ENCODE data around the gene ABI3BP.

ABI3BP gene

GRCh38 chr3:100968932-100969906 lies 24.0 kb downstream of the ABI3BP start:
- H3K9ac ChIP-seq (ENCODE audit: low read length), result no peak overlapping the region
- no peak overlapping the region for H3K4me2 ChIP-seq (ENCODE audit: low read length)
- no peak overlapping the region for H3K4me3 ChIP-seq (ENCODE audit: low read depth, low read length, poor library complexity, severe bottlenecking)
- no peaks in the 10 kb centered on the region for H3K27me3 ChIP-seq (ENCODE audit: insufficient read depth, low read length)
- no peaks in the 10 kb centered on the region for H3K36me3 ChIP-seq (ENCODE audit: insufficient read depth, low read length)
- H3K9me2 ChIP-seq (ENCODE audit: low read depth, low read length), result no peaks in the 10 kb centered on the region
- H3K4me1 ChIP-seq (ENCODE audit: insufficient read depth, low read length, severe bottlenecking), result no peaks in the 10 kb centered on the region
- H4K20me1 ChIP-seq (ENCODE audit: insufficient read depth, low read length), result no peaks in the 10 kb centered on the region
- no peak overlapping the region for H2AFZ ChIP-seq (ENCODE audit: low read length)
- H3F3A ChIP-seq (ENCODE audit: insufficient read depth, low read length), result no peaks in the 10 kb centered on the region
- no peak overlapping the region for H3K27ac ChIP-seq (ENCODE audit: low read depth, low read length, poor library complexity, severe bottlenecking)
- TF ChIP-seq CTCF (IDR thresholded peaks at IDR 0.05; ENCODE audit: low read length), result no peak
- no peak for TF ChIP-seq EZH2 (IDR thresholded peaks at IDR 0.05; ENCODE audit: borderline replicate concordance, low read length)
- no peaks in the 10 kb centered on the region for H3K79me2 ChIP-seq (ENCODE audit: insufficient read depth, low read length)
- H3K9me3 ChIP-seq (ENCODE audit: low read length), result no peaks in the 10 kb centered on the region

GRCh38 chr3:100966807-100967206 lies 26.4 kb downstream of the ABI3BP start:
- H3K9me3 ChIP-seq (ENCODE audit: low read length), result no peaks in the 10 kb centered on the region
- H3K79me2 ChIP-seq (ENCODE audit: insufficient read depth, low read length), result no peaks in the 10 kb centered on the region
- H3K27me3 ChIP-seq (ENCODE audit: insufficient read depth, low read length), result no peaks in the 10 kb centered on the region
- H3K4me2 ChIP-seq (ENCODE audit: low read length), result no peak overlapping the region
- no peak overlapping the region for H3K9ac ChIP-seq (ENCODE audit: low read length)
- H3K4me1 ChIP-seq (ENCODE audit: insufficient read depth, low read length, severe bottlenecking), result no peaks in the 10 kb centered on the region
- no peaks in the 10 kb centered on the region for H3K9me2 ChIP-seq (ENCODE audit: low read depth, low read length)
- TF ChIP-seq CTCF (IDR thresholded peaks at IDR 0.05; ENCODE audit: low read length), result no peak
- TF ChIP-seq EZH2 (IDR thresholded peaks at IDR 0.05; ENCODE audit: borderline replicate concordance, low read length), result no peak
- H2AFZ ChIP-seq (ENCODE audit: low read length), result no peak overlapping the region
- no peaks in the 10 kb centered on the region for H3F3A ChIP-seq (ENCODE audit: insufficient read depth, low read length)
- no peak overlapping the region for H3K27ac ChIP-seq (ENCODE audit: low read depth, low read length, poor library complexity, severe bottlenecking)
- H4K20me1 ChIP-seq (ENCODE audit: insufficient read depth, low read length), result no peaks in the 10 kb centered on the region
- no peaks in the 10 kb centered on the region for H3K36me3 ChIP-seq (ENCODE audit: insufficient read depth, low read length)
- H3K4me3 ChIP-seq (ENCODE audit: low read depth, low read length, poor library complexity, severe bottlenecking), result no peak overlapping the region

DNA sequence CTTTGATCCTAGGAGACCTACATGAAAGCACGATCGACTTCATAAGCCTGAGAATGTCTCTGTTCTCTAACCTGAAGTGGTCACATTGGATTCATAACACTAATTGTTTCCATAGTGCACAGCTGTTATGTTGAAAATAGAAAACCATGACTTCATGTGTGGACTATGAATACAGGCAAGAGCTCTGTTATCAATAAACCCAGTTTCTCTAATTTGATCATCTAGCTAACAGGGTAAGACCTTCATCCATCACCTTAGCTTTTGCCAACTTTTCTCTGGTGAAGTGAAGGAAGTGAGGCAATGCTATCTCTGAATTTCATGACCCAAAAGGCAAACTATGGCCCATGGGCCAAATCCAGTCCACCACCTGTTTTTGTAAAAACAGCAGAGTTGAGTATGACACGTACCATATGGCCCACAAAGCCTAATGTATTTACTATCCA lies 27.2 kb downstream of the ABI3BP start:
- Histone ChIP-seq H3K79me2 (ENCODE audit: insufficient read depth, low read length) (no peaks in the 10 kb centered on the region), H3K9me3 (ENCODE audit: low read length) (no peaks in the 10 kb centered on the region), H3K4me1 (ENCODE audit: insufficient read depth, low read length, severe bottlenecking) (no peaks in the 10 kb centered on the region), H4K20me1 (ENCODE audit: insufficient read depth, low read length) (no peaks in the 10 kb centered on the region), H3K9me2 (ENCODE audit: low read depth, low read length) (no peaks in the 10 kb centered on the region), H3K27ac (ENCODE audit: low read depth, low read length, poor library complexity, severe bottlenecking) (no peak overlapping the region), H3K4me2 (ENCODE audit: low read length) (no peak overlapping the region), H2AFZ (ENCODE audit: low read length) (no peak overlapping the region), H3F3A (ENCODE audit: insufficient read depth, low read length) (no peaks in the 10 kb centered on the region), H3K27me3 (ENCODE audit: insufficient read depth, low read length) (no peaks in the 10 kb centered on the region), H3K36me3 (ENCODE audit: insufficient read depth, low read length) (no peaks in the 10 kb centered on the region), H3K9ac (ENCODE audit: low read length) (no peak overlapping the region), H3K4me3 (ENCODE audit: low read depth, low read length, poor library complexity, severe bottlenecking) (no peak overlapping the region)
- no peak for TF ChIP-seq EZH2 (IDR thresholded peaks at IDR 0.05; ENCODE audit: borderline replicate concordance, low read length)
- TF ChIP-seq CTCF (IDR thresholded peaks at IDR 0.05; ENCODE audit: low read length), result no peak

Measured in OCI-LY1 (cell line).